ENCODE measurements around the gene SLC38A8. TPM values are rescaled to one million over a fixed set of nuclear protein-coding genes. Genes with fewer than 3 reads are reported as not detected.

The SLC38A8 gene
- total RNA-seq, 1 experiment from 2014 or later = 0.35 TPM

DNA sequence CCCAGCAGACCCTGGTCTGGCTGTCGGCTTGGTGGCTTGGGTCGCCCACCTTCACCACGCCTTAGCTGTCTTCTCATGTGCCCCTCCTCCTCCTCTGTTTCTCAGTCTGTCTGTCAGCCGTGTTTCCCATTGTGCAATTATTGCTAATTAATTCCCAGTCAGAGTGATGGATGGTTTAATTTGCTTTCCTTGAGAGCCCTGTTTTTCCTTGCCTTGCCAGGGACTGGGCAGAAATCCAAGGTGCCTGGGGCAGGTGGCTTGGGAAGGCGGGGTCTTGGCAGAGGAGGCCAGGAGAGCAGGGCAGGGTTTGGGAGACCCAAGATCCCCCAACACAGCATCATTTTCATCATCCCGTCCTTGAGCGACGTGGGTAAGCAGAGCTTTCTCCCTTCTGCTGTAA, 53.3 kb downstream of the SLC38A8 start:
- no peak overlapping the region for H2BK15ac ChIP-seq (ENCODE audit: low read depth, low read length)
- H2BK120ac ChIP-seq (ENCODE audit: low read depth, low read length, poor library complexity, severe bottlenecking) = no peak overlapping the region
- H3K79me1 ChIP-seq (ENCODE audit: insufficient read depth, low read depth, low read length, poor library complexity, severe bottlenecking) = no peaks in the 10 kb centered on the region
- H3T11ph ChIP-seq (ENCODE audit: low read length) = no peak overlapping the region
- no peaks in the 10 kb centered on the region for H3K4me1 ChIP-seq (ENCODE audit: insufficient read depth, low read length)
- Mint-ChIP-seq H3K27ac (0 out of 7 replicates have a peak overlapping the region, but pooled peaks of 1 of the 3 experiments have one; percentile 14), H3K36me3 (ENCODE audit: insufficient read depth in 1 of 3, low read depth in 3 of 3) (peaks cover 0 to 20% (median 6%) of the 10 kb centered on the region in 3 experiments; a peak in 6 of 7 replicates), H3K27me3 (ENCODE audit: low read depth) (peaks cover 5% of the 10 kb centered on the region), H3K9me3 (no peaks in the 10 kb centered on the region), H3K4me3 (no peak overlapping the region), H3K4me1 (peaks cover 9 to 16% of the 10 kb centered on the region in 2 experiments; a peak in 2 of 4 replicates)
- no peak overlapping the region for H3K9ac ChIP-seq (ENCODE audit: extremely low read depth, insufficient read length, low read length)
- no peak overlapping the region for H3K18ac ChIP-seq (ENCODE audit: insufficient read length, low read depth, low read length)
- H2BK20ac ChIP-seq (ENCODE audit: low read depth, low read length, poor library complexity, severe bottlenecking) = no peak overlapping the region
- no peak overlapping the region for H4K91ac ChIP-seq (ENCODE audit: insufficient read length, low read depth, low read length)
- no peak overlapping the region for H3K14ac ChIP-seq (ENCODE audit: insufficient read depth, low read length)
- H3K27ac ChIP-seq (ENCODE audit: insufficient read length, low read depth, low read length) = no peak overlapping the region
- H3K4ac ChIP-seq (ENCODE audit: low read depth, low read length) = no peak overlapping the region
- H3K27me3 ChIP-seq (ENCODE audit: insufficient read depth, low read length) = no peaks in the 10 kb centered on the region
- no CpG with 5 or more reads among the region's 8 CpGs for WGBS (ENCODE audit: extremely low coverage, insufficient read length, low lambda C conversion rate)
- DNase-seq = no peak
- H3K56ac ChIP-seq (ENCODE audit: insufficient read length, low read depth, low read length) = no peak overlapping the region
- no peak overlapping the region for H2BK5ac ChIP-seq (ENCODE audit: insufficient read length, low read length)
- no peak overlapping the region for H2AFZ ChIP-seq (ENCODE audit: low read length)
- H3K23ac ChIP-seq (ENCODE audit: insufficient read length, low read depth, low read length) = no peak overlapping the region
- H3K4me2 ChIP-seq (ENCODE audit: insufficient read depth, insufficient read length, low read length) = no peak overlapping the region
- H3K9me3 ChIP-seq (ENCODE audit: control insufficient read depth, low read depth, low read length) = no peaks in the 10 kb centered on the region
- no peak overlapping the region for H4K8ac ChIP-seq (replicated peaks; ENCODE audit: insufficient read length, low read depth, low read length)
- H4K5ac ChIP-seq (ENCODE audit: insufficient read length, low read depth, low read length) = no peak overlapping the region
- H2AK5ac ChIP-seq (ENCODE audit: insufficient read length, low read length) = no peak overlapping the region
- TF ChIP-seq, protein P1, sequence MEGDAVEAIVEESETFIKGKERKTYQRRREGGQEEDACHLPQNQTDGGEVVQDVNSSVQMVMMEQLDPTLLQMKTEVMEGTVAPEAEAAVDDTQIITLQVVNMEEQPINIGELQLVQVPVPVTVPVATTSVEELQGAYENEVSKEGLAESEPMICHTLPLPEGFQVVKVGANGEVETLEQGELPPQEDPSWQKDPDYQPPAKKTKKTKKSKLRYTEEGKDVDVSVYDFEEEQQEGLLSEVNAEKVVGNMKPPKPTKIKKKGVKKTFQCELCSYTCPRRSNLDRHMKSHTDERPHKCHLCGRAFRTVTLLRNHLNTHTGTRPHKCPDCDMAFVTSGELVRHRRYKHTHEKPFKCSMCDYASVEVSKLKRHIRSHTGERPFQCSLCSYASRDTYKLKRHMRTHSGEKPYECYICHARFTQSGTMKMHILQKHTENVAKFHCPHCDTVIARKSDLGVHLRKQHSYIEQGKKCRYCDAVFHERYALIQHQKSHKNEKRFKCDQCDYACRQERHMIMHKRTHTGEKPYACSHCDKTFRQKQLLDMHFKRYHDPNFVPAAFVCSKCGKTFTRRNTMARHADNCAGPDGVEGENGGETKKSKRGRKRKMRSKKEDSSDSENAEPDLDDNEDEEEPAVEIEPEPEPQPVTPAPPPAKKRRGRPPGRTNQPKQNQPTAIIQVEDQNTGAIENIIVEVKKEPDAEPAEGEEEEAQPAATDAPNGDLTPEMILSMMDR (conservative IDR thresholded peaks at IDR 0.05) = no peak
- H4K20me1 ChIP-seq (ENCODE audit: control insufficient read depth, insufficient read depth, insufficient read length) = no peaks in the 10 kb centered on the region
- no peaks in the 10 kb centered on the region for H3K79me2 ChIP-seq (ENCODE audit: insufficient read depth, low read length)
- H2BK12ac ChIP-seq (ENCODE audit: insufficient read length, low read depth, low read length) = no peak overlapping the region
- no peaks in the 10 kb centered on the region for H3K23me2 ChIP-seq (ENCODE audit: insufficient read length, low read depth, low read length, poor library complexity, severe bottlenecking)
